ENCODE results near the gene LGALS9. TPM values are rescaled to one million over a fixed set of nuclear protein-coding genes. Genes with fewer than 3 reads are reported as not detected.
"Not testable (repeated sequence)": the region's sequence is repeated elsewhere in the genome, so short reads cannot be mapped to it uniquely, and the experiment has no call there.

The LGALS9 gene
- polyA plus RNA-seq, 1 of the 3 experiments (the other 2 are of a cell fraction): 0.21 TPM

GRCh38 chr17:27671977-27672480 is 41.0 kb downstream of the LGALS9 start:
- H3F3A ChIP-seq (replicated peaks; ENCODE audit: insufficient read depth); H3K79me2 ChIP-seq (ENCODE audit: insufficient read depth); H3K9me2 ChIP-seq; H3K9ac ChIP-seq; H3K4me1 ChIP-seq (ENCODE audit: control insufficient read depth in 1 of 2, insufficient read depth in 2 of 2, low read depth in 1 of 2, low read length in 1 of 2); H2AFZ ChIP-seq (ENCODE audit: low read depth); H3K27ac ChIP-seq (ENCODE audit: low read depth in 2 of 2, low read length in 1 of 2); DNase-seq; POLR2A ChIA-PET; H3K36me3 ChIP-seq (replicated peaks in 1 of 2; ENCODE audit: control insufficient read depth in 1 of 2, insufficient read depth in 2 of 2, low read length in 1 of 2); H3K4me2 ChIP-seq; H3K4me3 ChIP-seq (ENCODE audit: low read depth in 2 of 2, low read length in 1 of 2); H3K27me3 ChIP-seq (ENCODE audit: insufficient read depth); H3K9me3 ChIP-seq; H4K20me1 ChIP-seq (ENCODE audit: insufficient read depth): not testable (repeated sequence)
- whole genome bisulfite sequencing (ENCODE audit: low lambda C conversion rate): 15% methylated on average over 6 of the region's 6 CpGs
- CTCF ChIA-PET: interaction anchor here (1.1 to 1.7 kb wide), 2 partner anchors 17 to 208 kb away, joined by 5 to 8 read pairs; no protein-coding TSS in a partner anchor

- POLR2A ChIA-PET: no interaction called here
These were observed 43.3 kb downstream of the LGALS9 start for GRCh38 chr17:27674335-27674734.

GRCh38 chr17:27677191-27677590 is 46.2 kb downstream of the LGALS9 start:
- ChIA-PET CTCF (interaction anchor here (0.7 to 0.9 kb wide), 2 partner anchors 79 to 432 kb away, joined by 3 to 4 read pairs; no protein-coding TSS in a partner anchor), POLR2A (no interaction called here)
- WGBS (ENCODE audit: low lambda C conversion rate): 30% methylated on average over 2 of the region's 2 CpGs
- Histone ChIP-seq H3K9me2 (no peaks in the 10 kb centered on the region), H3K4me1 (ENCODE audit: control insufficient read depth in 1 of 2, insufficient read depth in 2 of 2, low read depth in 1 of 2, low read length in 1 of 2) (no peaks in the 10 kb centered on the region), H3F3A (replicated peaks; ENCODE audit: insufficient read depth) (no peaks in the 10 kb centered on the region), H3K9ac (no peak overlapping the region), H3K9me3 (no peaks in the 10 kb centered on the region), H3K27ac (ENCODE audit: low read depth in 2 of 2, low read length in 1 of 2) (no peak overlapping the region), H4K20me1 (ENCODE audit: insufficient read depth) (no peaks in the 10 kb centered on the region), H3K27me3 (ENCODE audit: insufficient read depth) (peaks cover 4% of the 10 kb centered on the region; the same call in 1 of the 2 replicates), H3K4me3 (ENCODE audit: low read depth in 2 of 2, low read length in 1 of 2) (no peak overlapping the region), H3K36me3 (replicated peaks in 1 of 2; ENCODE audit: control insufficient read depth in 1 of 2, insufficient read depth in 2 of 2, low read length in 1 of 2) (no peaks in the 10 kb centered on the region), H3K4me2 (no peak overlapping the region), H2AFZ (ENCODE audit: low read depth) (no peak overlapping the region), H3K79me2 (ENCODE audit: insufficient read depth) (no peaks in the 10 kb centered on the region)
- no peak for DNase-seq
- TF ChIP-seq RFX5 (IDR thresholded peaks at IDR 0.05; ENCODE audit: low read length) (no peak), MEF2A (IDR thresholded peaks at IDR 0.05; ENCODE audit: borderline replicate concordance, low read depth) (no peak), TAF1 (IDR thresholded peaks at IDR 0.05; ENCODE audit: borderline replicate concordance, low read depth, low read length) (no peak), FOSL2 (IDR thresholded peaks at IDR 0.05; ENCODE audit: borderline replicate concordance, low read depth) (no peak), EZH2phosphoT487 (IDR thresholded peaks at IDR 0.05; ENCODE audit: borderline replicate concordance, low read depth) (no peak)
- TF ChIP-seq, protein P1, sequence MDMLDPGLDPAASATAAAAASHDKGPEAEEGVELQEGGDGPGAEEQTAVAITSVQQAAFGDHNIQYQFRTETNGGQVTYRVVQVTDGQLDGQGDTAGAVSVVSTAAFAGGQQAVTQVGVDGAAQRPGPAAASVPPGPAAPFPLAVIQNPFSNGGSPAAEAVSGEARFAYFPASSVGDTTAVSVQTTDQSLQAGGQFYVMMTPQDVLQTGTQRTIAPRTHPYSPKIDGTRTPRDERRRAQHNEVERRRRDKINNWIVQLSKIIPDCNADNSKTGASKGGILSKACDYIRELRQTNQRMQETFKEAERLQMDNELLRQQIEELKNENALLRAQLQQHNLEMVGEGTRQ (IDR thresholded peaks at IDR 0.05; ENCODE audit: borderline replicate concordance, low read depth, low read length): no peak

More at GRCh38 chr17:27674335-27674734, 43.3 kb downstream of the LGALS9 start:
- Histone ChIP-seq H3K9ac (no peak overlapping the region), H3K36me3 (replicated peaks in 1 of 2; ENCODE audit: control insufficient read depth in 1 of 2, insufficient read depth in 2 of 2, low read length in 1 of 2) (no peaks in the 10 kb centered on the region), H3K9me2 (no peaks in the 10 kb centered on the region), H3K4me2 (no peak overlapping the region), H3K27ac (ENCODE audit: low read depth in 2 of 2, low read length in 1 of 2) (no peak overlapping the region), H4K20me1 (ENCODE audit: insufficient read depth) (no peaks in the 10 kb centered on the region), H3K27me3 (ENCODE audit: insufficient read depth) (no peaks in the 10 kb centered on the region), H3K4me1 (ENCODE audit: control insufficient read depth in 1 of 2, insufficient read depth in 2 of 2, low read depth in 1 of 2, low read length in 1 of 2) (no peaks in the 10 kb centered on the region), H2AFZ (ENCODE audit: low read depth) (no peak overlapping the region), H3K4me3 (ENCODE audit: low read depth in 2 of 2, low read length in 1 of 2) (no peak overlapping the region), H3K79me2 (ENCODE audit: insufficient read depth) (no peaks in the 10 kb centered on the region), H3F3A (replicated peaks; ENCODE audit: insufficient read depth) (no peaks in the 10 kb centered on the region), H3K9me3 (no peaks in the 10 kb centered on the region)
- 40% methylated on average over 5 of the region's 6 CpGs for WGBS (ENCODE audit: low lambda C conversion rate)
- TF ChIP-seq YY1 (IDR thresholded peaks at IDR 0.05; ENCODE audit: low read depth) (no peak), MEF2A (IDR thresholded peaks at IDR 0.05; ENCODE audit: borderline replicate concordance, low read depth) (no peak), PBX3 (IDR thresholded peaks at IDR 0.05) (no peak)
- TF ChIP-seq, protein P1 (IDR thresholded peaks at IDR 0.05; ENCODE audit: borderline replicate concordance, low read depth, low read length): no peak
- no peak for DNase-seq
- CTCF ChIA-PET: no interaction called here

DNA sequence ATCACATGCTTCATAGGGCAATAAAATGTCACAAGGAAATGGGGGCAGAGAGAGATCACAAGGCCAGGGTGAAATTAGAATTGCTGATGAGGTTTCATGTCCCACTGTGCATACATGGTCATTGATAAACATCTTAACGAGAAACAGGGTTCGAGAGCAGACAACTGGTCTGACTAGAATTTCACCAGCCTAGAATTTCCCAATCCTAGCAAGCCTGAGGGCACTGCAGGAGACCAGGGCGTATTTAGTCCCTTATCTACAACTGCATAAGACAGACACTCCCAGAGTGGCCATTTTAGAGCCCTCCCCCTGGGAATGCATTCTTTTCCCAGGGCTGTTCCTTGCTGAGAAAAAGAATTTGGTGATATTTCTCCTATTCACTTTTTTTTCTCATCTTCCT is 55.3 kb downstream of the LGALS9 start:
- H3K4me1 ChIP-seq (ENCODE audit: control insufficient read depth in 1 of 2, insufficient read depth in 2 of 2, low read depth in 1 of 2, low read length in 1 of 2); H4K20me1 ChIP-seq (ENCODE audit: insufficient read depth); POLR2A ChIA-PET; H3K4me3 ChIP-seq (ENCODE audit: low read depth in 2 of 2, low read length in 1 of 2); H2AFZ ChIP-seq (ENCODE audit: low read depth); H3K9ac ChIP-seq; H3F3A ChIP-seq (replicated peaks; ENCODE audit: insufficient read depth); H3K27me3 ChIP-seq (ENCODE audit: insufficient read depth); H3K79me2 ChIP-seq (ENCODE audit: insufficient read depth); H3K27ac ChIP-seq (ENCODE audit: low read depth in 2 of 2, low read length in 1 of 2); H3K9me3 ChIP-seq; H3K4me2 ChIP-seq; H3K36me3 ChIP-seq (replicated peaks in 1 of 2; ENCODE audit: control insufficient read depth in 1 of 2, insufficient read depth in 2 of 2, low read length in 1 of 2); DNase-seq; H3K9me2 ChIP-seq: not testable (repeated sequence)
- CTCF ChIA-PET: interaction anchor here (1.9 kb wide), 1 partner anchor 194 kb away, joined by 6 read pairs; no protein-coding TSS in a partner anchor
- 3% methylated on average over 3 of the region's 3 CpGs for whole genome bisulfite sequencing (ENCODE audit: low lambda C conversion rate)
